Epithelial cell of proximal tubule (primary cell): Measurements from ENCODE around the gene PSMD2. TPM values are rescaled to one million over a fixed set of nuclear protein-coding genes. Genes with fewer than 3 reads are reported as not detected.

ENCODE experiments used
- DNase-seq: peaks from one replicate; pipeline ENCODE4 v3.0.0-alpha.2; 2011; ENCODE audit warnings: low read depth
- H3K4me3 ChIP-seq: 2 replicates; pipeline ENCODE4 v1.5.1; 2011; ENCODE audit warnings: low read depth, mild to moderate bottlenecking, low read length
- total RNA-seq: library from RNA; depleted of rRNA; stranded (reverse); fragments of >200 nt; gene quantifications from 2 replicates; pipeline ENCODE4 v1.2.3, GENCODE V29; 2015
- TF ChIP-seq, protein P1 (sequence below): conservative IDR thresholded peaks from 2 replicates; pipeline ENCODE4 v1.5.1; 2012; ENCODE audit warnings: low read depth, mild to moderate bottlenecking, low read length

PSMD2 gene
- total RNA-seq, 1 donor from 2014 or later = 506 TPM

DNA sequence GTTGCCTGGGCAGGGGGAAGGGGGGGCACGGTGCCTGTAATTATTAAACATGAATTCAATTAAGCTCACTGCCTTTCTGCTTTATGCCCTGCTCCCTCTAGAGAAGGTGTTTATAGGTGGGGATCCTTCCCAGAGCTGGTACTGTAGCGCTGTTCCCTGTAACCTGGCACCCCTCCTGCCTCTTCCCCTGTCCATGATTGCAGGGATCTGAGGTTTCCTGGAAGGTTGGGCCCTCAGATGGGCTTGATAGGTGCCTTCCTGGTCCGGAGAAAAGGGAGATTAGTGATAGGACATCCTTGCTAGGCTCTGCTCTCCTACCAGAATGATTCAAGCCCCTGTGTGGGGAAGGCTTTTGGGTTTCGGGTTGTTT is 36.2 kb downstream of the PSMD2 start:
- H3K4me3 ChIP-seq = no peak overlapping the region
- DNase-seq = no peak
- TF ChIP-seq, protein P1, sequence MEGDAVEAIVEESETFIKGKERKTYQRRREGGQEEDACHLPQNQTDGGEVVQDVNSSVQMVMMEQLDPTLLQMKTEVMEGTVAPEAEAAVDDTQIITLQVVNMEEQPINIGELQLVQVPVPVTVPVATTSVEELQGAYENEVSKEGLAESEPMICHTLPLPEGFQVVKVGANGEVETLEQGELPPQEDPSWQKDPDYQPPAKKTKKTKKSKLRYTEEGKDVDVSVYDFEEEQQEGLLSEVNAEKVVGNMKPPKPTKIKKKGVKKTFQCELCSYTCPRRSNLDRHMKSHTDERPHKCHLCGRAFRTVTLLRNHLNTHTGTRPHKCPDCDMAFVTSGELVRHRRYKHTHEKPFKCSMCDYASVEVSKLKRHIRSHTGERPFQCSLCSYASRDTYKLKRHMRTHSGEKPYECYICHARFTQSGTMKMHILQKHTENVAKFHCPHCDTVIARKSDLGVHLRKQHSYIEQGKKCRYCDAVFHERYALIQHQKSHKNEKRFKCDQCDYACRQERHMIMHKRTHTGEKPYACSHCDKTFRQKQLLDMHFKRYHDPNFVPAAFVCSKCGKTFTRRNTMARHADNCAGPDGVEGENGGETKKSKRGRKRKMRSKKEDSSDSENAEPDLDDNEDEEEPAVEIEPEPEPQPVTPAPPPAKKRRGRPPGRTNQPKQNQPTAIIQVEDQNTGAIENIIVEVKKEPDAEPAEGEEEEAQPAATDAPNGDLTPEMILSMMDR = no peak

DNA sequence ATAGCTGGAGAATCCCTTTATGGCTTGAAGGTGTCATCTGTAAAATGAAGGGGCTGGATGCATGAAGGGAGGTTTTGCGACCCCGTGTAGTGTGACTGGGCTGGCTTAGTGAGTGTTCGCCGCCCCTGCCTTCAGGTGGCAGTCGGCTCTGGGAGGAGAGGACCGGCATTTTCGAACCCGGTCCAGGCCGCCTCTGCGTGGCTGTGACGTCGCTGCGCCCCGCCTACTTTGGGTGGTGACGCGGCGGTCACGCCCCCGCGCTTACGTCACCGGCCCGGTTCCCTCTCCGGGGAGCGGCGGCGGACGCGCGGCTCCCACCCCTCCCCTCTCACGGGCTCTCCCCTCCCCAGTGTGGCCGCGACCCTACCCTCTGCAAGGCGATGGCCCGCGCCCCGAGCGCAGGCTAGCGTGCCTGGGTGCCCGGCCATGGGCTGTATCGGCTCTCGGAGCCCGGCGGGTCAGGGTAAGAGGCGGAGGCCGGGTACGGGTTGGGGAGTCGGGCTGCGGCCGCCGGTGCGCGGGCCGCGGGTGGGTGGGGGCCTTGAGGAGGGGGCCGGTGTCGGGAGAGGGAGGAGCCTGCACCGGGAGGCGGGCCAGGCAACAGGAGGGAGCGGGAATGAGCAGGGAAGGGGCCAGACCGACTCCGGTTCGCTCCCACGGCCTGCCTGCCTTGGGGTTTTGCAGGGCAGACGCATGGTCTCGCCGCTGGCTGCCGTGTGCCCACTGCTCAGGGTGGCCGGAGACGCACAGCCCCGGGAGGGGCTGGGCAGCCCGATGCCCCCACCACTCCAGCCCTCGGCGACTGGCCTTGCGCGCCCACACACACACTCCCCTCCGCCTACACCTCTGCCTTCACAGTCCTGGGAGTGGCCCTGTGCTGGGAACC is 36.9 kb downstream of the PSMD2 start:
- peak overlapping the region; percentile 72 for H3K4me3 ChIP-seq
- DNase-seq = no peak
- TF ChIP-seq, protein P1 = no peak

DNA sequence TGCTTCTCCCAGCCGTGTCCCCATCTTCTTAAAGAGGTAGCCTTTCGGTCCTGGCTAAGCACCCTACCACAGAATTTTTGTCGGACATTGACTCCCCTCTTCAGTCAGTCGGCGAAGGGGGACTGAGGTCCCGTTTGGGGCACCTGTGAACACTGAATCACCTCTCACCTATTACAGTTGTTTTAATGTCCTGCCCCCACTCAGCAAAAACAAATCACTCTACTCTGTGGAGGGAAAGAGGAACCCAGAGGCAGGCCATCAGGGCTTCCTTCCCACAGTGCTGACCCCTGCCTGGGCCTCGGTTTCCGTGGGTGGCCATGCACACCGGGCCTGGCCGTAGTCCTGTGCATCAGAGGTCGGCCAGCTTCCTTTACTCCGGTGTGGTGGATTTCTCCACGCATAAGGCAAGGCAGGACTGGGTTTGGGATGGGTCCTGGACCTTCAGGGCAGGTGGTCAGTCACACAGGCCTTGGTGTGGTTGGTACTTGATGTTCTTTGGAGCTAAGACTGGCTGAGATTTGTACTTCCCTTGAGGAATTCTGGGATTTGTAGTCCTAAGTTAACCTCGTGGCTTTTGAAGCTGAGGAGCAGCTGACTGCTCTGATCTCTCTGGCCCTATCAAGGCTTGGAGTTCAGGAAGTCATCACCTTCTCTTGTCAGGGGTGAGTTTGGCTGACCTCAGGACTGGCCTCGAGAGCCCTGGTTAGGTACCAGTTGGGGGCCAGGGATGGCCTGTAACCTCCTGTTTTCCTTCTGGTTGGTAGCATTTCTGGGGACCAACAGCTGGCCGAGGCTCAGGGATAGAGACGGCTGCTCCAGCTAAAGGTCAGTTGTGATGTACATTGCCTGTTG is 37.7 kb downstream of the PSMD2 start:
- TF ChIP-seq, protein P1 = no peak
- H3K4me3 ChIP-seq = peak overlapping the region; percentile 72
- DNase-seq = no peak

- TF ChIP-seq, protein P1 = no peak
- peak within 1 kb of the TSS; percentile 72 for H3K4me3 ChIP-seq
- no peak for DNase-seq
Observed at GRCh38 chr3:184337399-184337714, 38.3 kb downstream of the PSMD2 start, which contains the start of gene FAM131A. TSS of gene FAM131A (plus strand) at chr3:184337600. CDS start at chr3:184337631, 31 bp downstream.

- no peak for DNase-seq
- no peak overlapping the region for H3K4me3 ChIP-seq
- TF ChIP-seq, protein P1 = no peak
Observed at GRCh38 chr3:184337981-184338380, 38.9 kb downstream of the PSMD2 start.

DNA sequence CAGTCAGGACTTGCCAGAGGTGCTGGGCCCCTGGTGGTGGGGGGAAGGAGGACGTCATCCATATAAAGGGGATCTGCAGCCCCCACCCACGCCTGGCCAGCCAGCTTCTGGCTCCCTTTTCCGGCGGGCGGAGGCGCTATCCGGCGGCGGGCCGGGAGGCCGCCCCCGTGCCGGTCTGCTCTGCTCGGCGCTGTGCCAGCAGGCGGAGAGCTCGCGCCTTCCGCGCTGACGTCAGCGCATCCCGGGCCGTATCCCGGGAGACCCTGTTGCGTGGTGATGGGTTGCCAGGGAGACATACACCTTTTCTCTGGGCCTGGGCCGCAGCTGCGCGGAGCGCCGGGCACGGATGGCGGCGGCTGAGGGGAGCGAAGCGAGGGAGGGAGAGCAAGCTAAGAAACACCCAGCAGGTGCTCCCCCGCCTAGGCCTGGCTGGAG is 39.5 kb downstream of the PSMD2 start:
- no peak for DNase-seq
- TF ChIP-seq, protein P1 = no peak
- H3K4me3 ChIP-seq = no peak overlapping the region
